Measurements from ENCODE around the gene LNX2.

Gene LNX2

GRCh38 chr13:27496536-27497273, 123.6 kb downstream of the LNX2 start:
- TF ChIP-seq CTCF (IDR thresholded peaks at IDR 0.05; ENCODE audit: extremely low read depth, missing control alignments): no peak
- no peak for DNase-seq (ENCODE audit: low spot score)

GRCh38 chr13:27496006-27496405, 124.3 kb downstream of the LNX2 start:
- no peak for TF ChIP-seq CTCF (IDR thresholded peaks at IDR 0.05; ENCODE audit: extremely low read depth, missing control alignments)
- no peak for DNase-seq (ENCODE audit: low spot score)
